Peyer's patch (tissue), 4 donors: ENCODE measurements around the gene DNAL4.

Experiments
- POLR2A ChIP-seq, 2 donors: fragments of 450-650 bp; IDR thresholded peaks; one replicate each; pipeline ENCODE4 v1.5.1; 2017; ENCODE audit warnings: antibody characterized with exemption in 2 of 2, mild to moderate bottlenecking in 2 of 2, moderate library complexity in 2 of 2
- TF ChIP-seq, protein P1 (sequence below), 6 experiments: fragments of 450-650 bp in 4 of 6; fragments of 200-600 bp in 2 of 6; sonication (generic) in 1 of 6; IDR thresholded peaks; one replicate each; pipeline ENCODE4 v1.5.1; 2017 to 2019; ENCODE audit warnings: antibody characterized with exemption in 6 of 6, mild to moderate bottlenecking in 3 of 6, moderate library complexity in 1 of 6

DNA sequence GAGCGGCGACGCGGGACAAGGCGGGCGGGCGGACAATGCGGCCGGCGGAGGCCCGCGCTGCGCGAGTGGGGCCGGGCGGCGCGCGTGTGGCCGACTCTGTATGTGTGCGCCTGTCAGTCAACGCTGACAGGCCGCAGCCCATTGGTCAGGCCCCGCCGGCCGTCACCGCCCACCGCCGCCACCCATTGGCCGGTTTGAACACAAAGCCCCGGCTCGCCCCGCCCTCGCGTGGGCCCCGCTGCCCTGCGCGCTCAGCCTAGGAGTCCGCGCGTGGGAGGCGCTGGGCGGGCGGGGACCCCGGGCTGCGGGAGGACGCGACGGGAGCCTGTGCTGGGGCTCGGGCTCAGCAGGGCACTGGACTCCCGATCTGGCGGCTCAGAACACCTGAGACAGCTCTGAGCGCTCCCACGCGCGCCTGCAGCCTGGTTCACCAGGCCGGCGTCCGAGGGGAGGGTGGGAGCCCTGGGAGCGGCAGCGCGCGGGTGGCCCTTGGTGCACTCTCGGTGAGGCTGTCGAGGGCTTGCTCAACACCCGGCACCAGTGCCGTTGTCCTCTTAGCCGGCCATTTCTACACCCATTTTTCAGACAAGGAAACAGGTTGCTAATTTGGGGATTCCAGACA is 37.9 kb downstream of the DNAL4 start, which contains the start of gene SUN2:
- TF ChIP-seq POLR2A (IDR thresholded peaks at IDR 0.05), result peak; percentile 71 to 75
- TF ChIP-seq, protein P1, sequence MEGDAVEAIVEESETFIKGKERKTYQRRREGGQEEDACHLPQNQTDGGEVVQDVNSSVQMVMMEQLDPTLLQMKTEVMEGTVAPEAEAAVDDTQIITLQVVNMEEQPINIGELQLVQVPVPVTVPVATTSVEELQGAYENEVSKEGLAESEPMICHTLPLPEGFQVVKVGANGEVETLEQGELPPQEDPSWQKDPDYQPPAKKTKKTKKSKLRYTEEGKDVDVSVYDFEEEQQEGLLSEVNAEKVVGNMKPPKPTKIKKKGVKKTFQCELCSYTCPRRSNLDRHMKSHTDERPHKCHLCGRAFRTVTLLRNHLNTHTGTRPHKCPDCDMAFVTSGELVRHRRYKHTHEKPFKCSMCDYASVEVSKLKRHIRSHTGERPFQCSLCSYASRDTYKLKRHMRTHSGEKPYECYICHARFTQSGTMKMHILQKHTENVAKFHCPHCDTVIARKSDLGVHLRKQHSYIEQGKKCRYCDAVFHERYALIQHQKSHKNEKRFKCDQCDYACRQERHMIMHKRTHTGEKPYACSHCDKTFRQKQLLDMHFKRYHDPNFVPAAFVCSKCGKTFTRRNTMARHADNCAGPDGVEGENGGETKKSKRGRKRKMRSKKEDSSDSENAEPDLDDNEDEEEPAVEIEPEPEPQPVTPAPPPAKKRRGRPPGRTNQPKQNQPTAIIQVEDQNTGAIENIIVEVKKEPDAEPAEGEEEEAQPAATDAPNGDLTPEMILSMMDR (IDR thresholded peaks at IDR 0.05), result no peak
